K562 (cell line): ENCODE results near the gene KIR3DL2.
"Not testable (repeated sequence)": the region's sequence is repeated elsewhere in the genome, so short reads cannot be mapped to it uniquely, and the experiment has no call there.

Experiments used
- BHLHE40 ChIP-seq: IDR thresholded peaks from 2 replicates; pipeline ENCODE4 v1.6.1; 2011; ENCODE audit warnings: low read length, improper control_type of control experiment
- CBX8 ChIP-seq: fragments of 200-600 bp; sonication (generic); IDR thresholded peaks from 2 replicates; pipeline ENCODE4 v1.6.1; 2012; ENCODE audit warnings: borderline replicate concordance, mixed run types, low read depth, mild to moderate bottlenecking, moderate library complexity, mixed read lengths, low read length, control low read depth, inconsistent platforms; ENCODE audit not compliant: poor library complexity, severe bottlenecking; ENCODE audit errors: extremely low read depth
- EP300 ChIP-seq: IDR thresholded peaks from 2 replicates; pipeline ENCODE4 v1.6.1; 2012; ENCODE audit warnings: low read length, improper control_type of control experiment
- KLF13 ChIP-seq: fragments of 450-650 bp; IDR thresholded peaks from 2 replicates; pipeline ENCODE4 v1.6.1; 2016; ENCODE audit warnings: missing genetic modification characterization, low read depth, mild to moderate bottlenecking, missing compliant biosample characterization, moderate library complexity, borderline replicate concordance
- RFX1 ChIP-seq: fragments of 450-650 bp; IDR thresholded peaks from 2 replicates; pipeline ENCODE4 v1.6.1; 2016; ENCODE audit warnings: mild to moderate bottlenecking, moderate library complexity
- RFX5 ChIP-seq: IDR thresholded peaks from 2 replicates; pipeline ENCODE4 v1.6.1; 2011; ENCODE audit warnings: low read depth, mild to moderate bottlenecking, improper control_type of control experiment, low read length
- SIRT6 ChIP-seq: IDR thresholded peaks from one replicate; pipeline ENCODE4 v1.6.1; 2012; ENCODE audit warnings: low read depth, mild to moderate bottlenecking, control low read depth, inconsistent platforms, low read length, moderate library complexity
- TF ChIP-seq, protein P1 (sequence below), 3 experiments: IDR thresholded peaks in 2 of 3; conservative IDR thresholded peaks in 1 of 3; 2 replicates each; pipeline ENCODE4 v1.5.1; 2011 to 2012; ENCODE audit warnings: low read length in 3 of 3, mild to moderate bottlenecking in 3 of 3, control low read depth in 2 of 3, improper control_type of control experiment in 1 of 3, inconsistent platforms in 1 of 3, low read depth in 1 of 3, mixed read lengths in 1 of 3, moderate library complexity in 1 of 3; ENCODE audit not compliant: insufficient read depth in 2 of 3

DNA sequence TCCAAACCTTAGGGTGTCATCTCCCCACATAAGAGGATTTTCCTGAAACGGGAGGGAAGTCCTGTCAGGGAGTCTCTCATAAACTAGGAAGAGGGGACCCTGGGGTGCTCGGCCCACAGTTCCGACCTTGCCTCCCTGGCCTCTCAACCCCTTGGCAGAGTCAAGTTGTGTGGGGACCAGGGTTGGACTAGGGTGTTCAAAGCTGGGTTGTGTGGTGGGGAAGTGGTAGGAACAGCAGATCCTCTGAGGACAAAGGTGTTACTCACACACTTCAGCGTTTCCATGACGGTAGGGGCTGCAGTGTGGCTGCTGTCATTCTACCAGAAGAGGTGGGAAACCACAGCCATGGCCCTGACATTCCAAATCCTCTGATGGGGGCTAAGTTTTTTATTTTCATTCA, 15.1 kb upstream of the KIR3DL2 start:
- TF ChIP-seq SIRT6; KLF13 (tag); RFX5; RFX1; CBX8; BHLHE40; EP300: not testable (repeated sequence)
- TF ChIP-seq, protein P1, sequence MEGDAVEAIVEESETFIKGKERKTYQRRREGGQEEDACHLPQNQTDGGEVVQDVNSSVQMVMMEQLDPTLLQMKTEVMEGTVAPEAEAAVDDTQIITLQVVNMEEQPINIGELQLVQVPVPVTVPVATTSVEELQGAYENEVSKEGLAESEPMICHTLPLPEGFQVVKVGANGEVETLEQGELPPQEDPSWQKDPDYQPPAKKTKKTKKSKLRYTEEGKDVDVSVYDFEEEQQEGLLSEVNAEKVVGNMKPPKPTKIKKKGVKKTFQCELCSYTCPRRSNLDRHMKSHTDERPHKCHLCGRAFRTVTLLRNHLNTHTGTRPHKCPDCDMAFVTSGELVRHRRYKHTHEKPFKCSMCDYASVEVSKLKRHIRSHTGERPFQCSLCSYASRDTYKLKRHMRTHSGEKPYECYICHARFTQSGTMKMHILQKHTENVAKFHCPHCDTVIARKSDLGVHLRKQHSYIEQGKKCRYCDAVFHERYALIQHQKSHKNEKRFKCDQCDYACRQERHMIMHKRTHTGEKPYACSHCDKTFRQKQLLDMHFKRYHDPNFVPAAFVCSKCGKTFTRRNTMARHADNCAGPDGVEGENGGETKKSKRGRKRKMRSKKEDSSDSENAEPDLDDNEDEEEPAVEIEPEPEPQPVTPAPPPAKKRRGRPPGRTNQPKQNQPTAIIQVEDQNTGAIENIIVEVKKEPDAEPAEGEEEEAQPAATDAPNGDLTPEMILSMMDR (IDR thresholded peaks at IDR 0.05 in 2 of 3, conservative IDR thresholded peaks at IDR 0.05 in 1 of 3; ENCODE audit: insufficient read depth in 2 of 3, low read depth in 1 of 3, low read length in 3 of 3), result not testable (repeated sequence)
